ENCODE results near the gene EXT2.

GRCh38 chr11:44185522-44185921 lies 90.0 kb downstream of the EXT2 start:
- no peak for TF ChIP-seq CTCF (conservative IDR thresholded peaks at IDR 0.05 in 1 of 2, IDR thresholded peaks at IDR 0.05 in 1 of 2; ENCODE audit: low read depth in 1 of 2, low read length in 2 of 2)
- TF ChIP-seq EZH2 (IDR thresholded peaks at IDR 0.05; ENCODE audit: low read length, missing control alignments): no peak
